ENCODE data around the gene SGPP1.

DNA sequence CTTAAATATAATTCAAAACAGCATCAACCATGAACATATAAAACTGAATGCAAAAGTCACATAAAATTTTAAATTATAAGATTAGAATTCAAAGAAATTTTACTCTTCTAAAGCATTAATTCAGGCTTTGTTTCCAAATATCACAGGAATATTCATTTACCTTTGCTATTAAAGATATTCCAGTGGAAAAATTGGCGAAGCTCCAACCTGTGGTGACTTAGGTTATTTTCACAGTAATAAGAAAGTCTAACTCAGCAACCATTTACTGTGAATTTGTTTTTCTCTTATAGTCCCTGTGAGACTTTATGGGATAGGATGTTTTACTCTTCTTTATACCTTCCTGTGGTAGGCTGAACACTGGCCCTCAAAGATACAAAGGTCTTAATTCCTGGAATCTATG lies 89.4 kb downstream of the SGPP1 start:
- TF ChIP-seq POLR2A (IDR thresholded peaks at IDR 0.05), result no peak
- TF ChIP-seq, protein P1, sequence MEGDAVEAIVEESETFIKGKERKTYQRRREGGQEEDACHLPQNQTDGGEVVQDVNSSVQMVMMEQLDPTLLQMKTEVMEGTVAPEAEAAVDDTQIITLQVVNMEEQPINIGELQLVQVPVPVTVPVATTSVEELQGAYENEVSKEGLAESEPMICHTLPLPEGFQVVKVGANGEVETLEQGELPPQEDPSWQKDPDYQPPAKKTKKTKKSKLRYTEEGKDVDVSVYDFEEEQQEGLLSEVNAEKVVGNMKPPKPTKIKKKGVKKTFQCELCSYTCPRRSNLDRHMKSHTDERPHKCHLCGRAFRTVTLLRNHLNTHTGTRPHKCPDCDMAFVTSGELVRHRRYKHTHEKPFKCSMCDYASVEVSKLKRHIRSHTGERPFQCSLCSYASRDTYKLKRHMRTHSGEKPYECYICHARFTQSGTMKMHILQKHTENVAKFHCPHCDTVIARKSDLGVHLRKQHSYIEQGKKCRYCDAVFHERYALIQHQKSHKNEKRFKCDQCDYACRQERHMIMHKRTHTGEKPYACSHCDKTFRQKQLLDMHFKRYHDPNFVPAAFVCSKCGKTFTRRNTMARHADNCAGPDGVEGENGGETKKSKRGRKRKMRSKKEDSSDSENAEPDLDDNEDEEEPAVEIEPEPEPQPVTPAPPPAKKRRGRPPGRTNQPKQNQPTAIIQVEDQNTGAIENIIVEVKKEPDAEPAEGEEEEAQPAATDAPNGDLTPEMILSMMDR (IDR thresholded peaks at IDR 0.05), result no peak
